Bone marrow (tissue), 2 donors: ENCODE results near the gene NOCT.
"Not testable (repeated sequence)": the region's sequence is repeated elsewhere in the genome, so short reads cannot be mapped to it uniquely, and the experiment has no call there.

Experiments used
- DNase-seq, 2 donors: peaks; one replicate each; lab custom pipeline; 2025; lab: John Stamatoyannopoulos, UW

The NOCT gene

GRCh38 chr4:139015269-139015947 is at the start of gene NOCT:
Gene NOCT (plus strand): TSS chr4:139015781. CDS start chr4:139015982, 201 bp downstream.
- peak; percentile 80 to 88 for DNase-seq

DNA sequence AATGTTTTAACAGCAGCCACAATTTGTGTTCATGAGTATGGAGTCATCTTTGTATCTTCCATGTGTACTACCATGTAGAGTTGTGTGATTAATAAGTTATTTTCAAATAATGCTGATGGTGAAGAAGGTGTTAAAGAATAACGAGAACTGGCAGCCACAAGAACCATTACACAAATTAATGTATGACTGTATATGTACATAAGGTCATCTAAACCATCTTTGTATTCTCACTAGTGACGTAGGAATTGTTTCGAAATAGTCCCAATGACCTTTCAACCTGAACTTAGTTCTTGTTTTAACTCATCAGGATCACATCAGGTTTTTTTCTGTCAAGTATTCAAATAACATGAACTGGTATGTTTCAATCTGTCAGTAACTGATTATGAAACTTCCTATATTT is 48.3 kb upstream of the NOCT start:
- DNase-seq = no peak

- DNase-seq = no peak
Observed at GRCh38 chr4:138972956-138973801, 42.4 kb upstream of the NOCT start.

DNA sequence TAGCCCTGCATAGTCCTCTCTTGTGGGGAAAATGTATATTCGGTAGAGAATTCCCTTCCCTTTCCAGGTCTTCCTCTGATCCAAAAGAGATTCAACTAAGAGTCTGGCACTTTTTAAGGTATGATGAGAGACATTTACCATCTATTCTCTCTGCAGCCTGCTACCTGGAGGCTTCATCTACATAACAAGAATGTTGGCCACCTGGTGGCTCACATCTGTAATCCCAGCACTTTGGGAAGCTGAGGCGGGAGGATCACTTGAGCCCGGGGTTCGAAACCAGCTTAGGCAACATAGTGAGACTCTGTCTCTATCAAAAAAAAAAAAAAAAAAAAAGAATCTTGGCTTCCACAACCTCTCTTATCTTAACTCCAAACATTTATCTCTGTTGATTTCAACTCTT is 40.4 kb upstream of the NOCT start:
- DNase-seq = no peak

GRCh38 chr4:138976526-138976925 is 39.1 kb upstream of the NOCT start:
- no peak for DNase-seq

DNA sequence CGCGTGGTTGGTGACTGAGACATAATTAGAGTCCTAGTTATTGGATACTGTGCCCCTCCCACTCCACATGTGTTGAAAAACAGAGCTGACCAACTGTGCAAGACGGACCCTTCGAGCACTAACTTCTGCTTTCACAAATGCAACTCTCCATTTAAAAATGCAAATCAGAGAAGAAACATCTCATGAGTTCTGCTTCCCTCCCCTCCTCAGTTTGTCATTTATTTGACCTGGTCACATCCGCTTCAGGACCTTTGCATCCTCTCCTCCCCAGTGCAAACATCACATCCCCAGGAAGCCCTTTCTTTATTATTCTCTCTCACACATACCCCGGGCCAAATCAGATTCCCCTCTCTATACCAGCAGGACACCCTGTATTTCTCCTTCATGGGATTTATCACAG is 38.1 kb upstream of the NOCT start:
- DNase-seq = no peak

DNA sequence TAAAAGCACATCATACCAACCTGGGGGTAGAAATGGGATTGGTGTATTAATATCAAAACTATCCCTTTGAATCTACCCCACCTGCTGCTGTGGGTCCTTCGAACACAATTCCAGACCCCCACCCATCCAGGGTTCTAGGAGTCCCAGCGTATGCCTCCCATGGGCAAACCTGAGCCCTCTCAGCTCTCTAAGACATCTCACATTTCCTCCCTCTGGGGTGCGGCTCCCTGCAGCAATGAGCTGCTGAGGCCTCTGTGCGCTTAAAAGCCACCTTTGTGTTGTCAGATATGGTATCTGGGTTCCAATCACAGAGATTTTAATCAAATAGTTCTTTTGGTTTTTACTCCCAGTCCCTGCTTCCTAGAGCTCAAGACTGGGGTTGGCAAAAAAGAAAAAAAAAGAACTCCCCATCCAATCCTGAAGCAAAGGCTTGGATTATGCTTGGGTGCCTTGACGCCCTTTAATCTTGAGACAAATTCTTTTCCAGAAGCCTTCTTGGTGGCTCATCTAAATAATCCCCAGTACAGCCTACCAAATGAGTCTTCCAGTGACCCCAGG is 37.5 kb upstream of the NOCT start:
- no peak for DNase-seq

- DNase-seq = no peak
Observed at GRCh38 chr4:138978600-138978999, 37.0 kb upstream of the NOCT start.

DNA sequence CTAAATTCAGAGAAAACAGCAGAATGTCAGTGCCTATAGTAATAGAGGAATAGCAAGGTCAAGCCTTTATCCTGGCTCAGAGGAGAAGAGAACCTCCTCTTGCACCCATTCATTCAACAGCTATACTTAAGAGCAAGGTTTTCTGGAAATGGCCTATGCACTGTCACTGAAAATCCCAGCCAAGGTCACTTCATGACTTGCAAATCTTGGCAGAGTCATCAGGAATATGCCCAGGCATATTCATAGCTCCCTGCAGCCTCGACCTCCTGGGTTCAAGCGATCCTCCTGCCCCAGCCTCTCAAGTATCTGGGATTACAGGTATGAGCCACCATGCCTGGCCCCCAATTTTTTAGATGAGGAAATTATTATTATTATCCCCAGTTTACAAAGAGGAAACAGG is 35.8 kb upstream of the NOCT start:
- DNase-seq = no peak

DNA sequence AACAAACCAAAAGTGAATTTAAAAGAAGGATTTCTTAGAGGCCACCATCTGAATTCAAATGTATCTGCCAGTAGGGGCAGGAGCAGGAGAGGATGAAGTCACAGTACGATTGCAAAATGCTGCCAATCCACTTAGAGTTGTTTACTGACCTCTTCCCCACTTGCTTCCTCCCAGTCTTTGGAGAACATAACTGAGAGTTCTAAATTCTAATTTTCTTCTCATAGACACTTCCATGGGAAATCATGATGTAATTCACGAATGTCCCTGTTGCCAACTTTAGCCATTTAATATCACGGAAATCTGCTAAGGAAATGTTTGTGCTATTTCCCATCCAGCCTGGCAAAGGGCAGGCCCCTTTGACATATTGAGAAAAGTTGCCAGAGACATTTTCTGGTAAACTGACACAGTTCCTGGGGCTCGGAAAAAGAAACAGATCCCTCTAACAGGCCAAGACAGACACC is 33.6 kb upstream of the NOCT start:
- peak in 1 of 2 donors; percentile 22 for DNase-seq

DNA sequence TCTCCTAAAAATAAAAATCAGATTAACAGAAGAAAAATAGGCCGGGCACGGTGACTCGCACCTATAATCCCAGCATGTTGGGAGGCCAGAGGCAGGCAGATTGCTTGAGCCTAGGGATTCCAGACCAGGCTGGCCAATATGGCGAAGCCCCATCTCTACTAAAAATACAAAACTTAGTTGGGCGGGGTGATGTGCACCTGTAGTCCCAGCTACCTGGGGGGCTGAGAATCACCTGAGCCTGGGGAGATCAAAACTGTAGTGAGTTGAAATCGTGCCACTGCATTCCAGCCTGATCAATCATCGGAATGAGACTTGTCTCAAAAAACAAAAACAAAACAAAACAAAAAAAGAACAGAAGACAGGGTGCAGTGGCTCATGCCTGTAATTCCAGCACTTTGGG is 32.8 kb upstream of the NOCT start:
- DNase-seq = no peak

DNA sequence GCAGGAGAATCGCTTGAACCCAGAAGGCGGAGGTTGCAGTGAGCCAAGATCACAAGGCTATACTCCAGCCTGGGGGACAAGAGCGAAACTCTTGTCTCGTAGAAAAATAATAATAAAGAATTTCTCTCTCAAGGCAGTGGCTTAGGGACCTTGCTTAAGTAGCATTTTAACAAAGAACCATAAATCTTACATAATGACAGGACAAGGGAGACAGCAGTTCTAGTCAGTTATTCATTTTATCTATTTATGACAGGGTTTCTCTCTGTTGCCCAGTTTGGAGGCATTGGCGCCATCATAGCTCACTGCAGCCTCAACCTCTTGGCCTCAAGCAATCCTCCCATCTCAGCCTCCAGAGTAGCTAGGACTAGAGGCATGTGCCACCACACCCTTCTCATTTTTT is 31.9 kb upstream of the NOCT start:
- DNase-seq = no peak

- no peak for DNase-seq
Observed at GRCh38 chr4:138984647-138985046, 30.9 kb upstream of the NOCT start.

DNA sequence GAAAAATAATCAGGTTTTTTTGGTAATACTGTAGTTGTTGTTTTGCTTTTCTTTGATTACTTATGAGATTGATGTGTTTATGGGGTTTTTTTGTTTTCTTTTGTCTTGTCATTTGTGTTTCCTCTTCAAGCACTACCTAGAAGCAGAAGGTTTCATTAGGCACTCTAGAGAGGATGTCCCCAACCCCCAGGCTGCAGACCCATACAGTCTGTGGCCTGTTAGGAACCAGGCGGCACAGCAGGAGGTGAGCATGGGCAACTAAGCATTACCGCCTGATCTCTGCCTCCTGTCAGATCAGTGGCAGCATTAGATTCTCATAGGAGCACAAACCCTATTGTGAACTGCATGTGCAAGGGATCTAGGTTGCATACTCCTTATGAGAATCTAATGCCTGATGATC is 22.9 kb upstream of the NOCT start:
- DNase-seq = no peak

- no peak for DNase-seq
Observed at GRCh38 chr4:138996090-138996489, 19.5 kb upstream of the NOCT start.

DNA sequence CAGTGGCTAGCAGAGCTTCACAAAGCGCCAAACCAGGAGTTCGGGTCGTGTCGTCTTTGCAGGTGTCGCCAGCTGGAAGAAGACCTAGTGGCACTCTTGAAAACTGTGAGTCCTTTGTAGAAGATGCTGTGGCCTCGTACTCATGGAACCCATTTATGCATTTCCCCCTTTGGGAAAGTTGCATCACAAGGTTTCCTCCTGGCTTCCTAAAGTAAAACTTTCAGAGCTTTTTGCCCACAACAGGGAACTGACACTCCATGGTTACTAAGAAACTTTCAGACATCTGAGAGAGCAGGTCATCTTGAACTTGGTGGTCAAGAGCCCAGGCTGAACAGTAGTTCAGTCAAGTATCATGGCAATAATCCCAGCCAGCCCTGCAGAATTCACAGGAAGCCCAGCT is 15.9 kb upstream of the NOCT start:
- no peak for DNase-seq

DNA sequence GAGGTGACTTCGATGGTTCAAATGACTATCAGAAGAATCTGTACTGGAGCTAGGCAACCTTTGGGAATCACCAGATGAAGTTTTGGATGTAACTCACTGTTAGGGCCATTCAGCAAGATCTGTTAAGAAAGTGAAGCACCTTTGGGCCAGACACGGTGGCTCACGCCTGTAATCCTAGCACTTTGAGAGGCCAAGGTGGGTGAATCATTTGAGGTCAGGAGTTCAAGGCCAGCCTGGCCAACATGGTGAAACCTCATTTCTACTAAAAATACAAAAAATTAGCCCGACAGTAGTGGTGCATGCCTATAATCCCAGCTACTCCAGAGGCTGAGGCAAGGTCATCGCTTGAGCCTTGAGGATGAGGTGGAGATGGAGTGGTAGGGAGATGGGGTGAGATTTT is 15.4 kb upstream of the NOCT start:
- not testable (repeated sequence) for DNase-seq

DNA sequence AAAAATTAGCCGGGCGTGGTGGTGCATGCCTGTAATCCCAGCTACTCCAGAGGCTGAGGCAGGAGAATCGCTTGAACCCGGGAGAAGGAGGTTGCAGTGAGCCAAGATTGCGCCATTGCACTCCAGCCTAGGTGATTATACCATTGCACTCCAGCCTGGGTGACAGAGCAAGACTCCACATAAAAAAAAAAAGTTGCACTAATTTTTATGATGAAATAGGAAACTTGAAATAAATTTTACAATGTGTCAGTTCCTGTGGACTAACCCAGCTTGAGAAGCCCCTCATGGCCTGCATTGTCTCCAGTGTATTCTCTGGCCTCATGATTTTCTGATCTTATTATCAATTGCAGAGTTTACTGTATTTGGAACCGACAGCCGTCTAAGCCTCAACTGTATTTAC is 14.2 kb upstream of the NOCT start:
- not testable (repeated sequence) for DNase-seq

GRCh38 chr4:139003668-139004067 is 11.9 kb upstream of the NOCT start:
- DNase-seq = not testable (repeated sequence)

- DNase-seq = no peak
Observed at GRCh38 chr4:139005774-139006173, 9.8 kb upstream of the NOCT start.

GRCh38 chr4:139007640-139008039 is 7.9 kb upstream of the NOCT start:
- DNase-seq = no peak

DNA sequence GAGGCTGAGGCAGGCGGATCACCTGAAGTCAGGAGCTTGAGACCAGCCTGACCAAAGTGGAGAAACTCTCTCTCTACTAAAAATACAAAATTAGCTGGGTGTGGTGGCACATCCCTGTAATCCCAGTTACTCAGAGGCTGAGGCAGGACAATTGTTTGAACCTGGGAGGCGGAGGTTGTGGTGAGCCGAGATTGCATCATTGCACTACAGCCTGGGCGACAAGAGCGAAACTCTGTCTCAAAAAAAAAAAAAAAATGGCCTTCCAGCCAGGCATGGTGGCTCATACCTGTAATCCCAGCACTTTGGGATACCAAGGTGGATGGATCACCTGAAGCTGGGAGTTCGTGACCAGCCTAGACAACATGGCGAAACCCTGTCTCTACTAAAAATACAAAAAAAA is 7.3 kb upstream of the NOCT start:
- DNase-seq = not testable (repeated sequence)

- no peak for DNase-seq
Observed at GRCh38 chr4:139009702-139010101, 5.9 kb upstream of the NOCT start.
